SK-MEL-5 (cell line): ENCODE measurements around the gene KIF26B. TPM values are rescaled to one million over a fixed set of nuclear protein-coding genes. Genes with fewer than 3 reads are reported as not detected.

Source experiments
- DNase-seq: peaks from one replicate; pipeline ENCODE4 v3.0.0-alpha.2; 2016; ENCODE audit warnings: low read depth, low spot score
- in situ Hi-C: cut with HindIII; loops from 2 replicates; pipeline ENCODE4 v1.10.0; 2016; ENCODE audit warnings: low sequenced_read_pairs, high pct_unique_total_duplicates, low pct_unique_long_range_greater_than_20kb
- total RNA-seq: library from RNA; depleted of rRNA; stranded (reverse); fragments of >200 nt; shearing (Covaris generic); gene quantifications from 2 replicates; pipeline ENCODE4 v1.2.3, GENCODE V29; 2014

KIF26B gene
- total RNA-seq, 1 experiment from 2014 or later = 1.5 TPM

- in situ Hi-C loops = no loop called here
- DNase-seq = no peak
These were observed 308.8 kb downstream of the KIF26B start for GRCh38 chr1:245463392-245464165.

GRCh38 chr1:245464290-245464689 lies 309.5 kb downstream of the KIF26B start:
- in situ Hi-C loops = no loop called here
- DNase-seq = no peak

GRCh38 chr1:245465666-245466065 lies 310.9 kb downstream of the KIF26B start:
- DNase-seq = no peak
- in situ Hi-C loops = no loop called here

GRCh38 chr1:245466261-245466660 lies 311.5 kb downstream of the KIF26B start:
- in situ Hi-C loops = no loop called here
- DNase-seq = no peak

- in situ Hi-C loops = no loop called here
These were observed 313.0 kb downstream of the KIF26B start for GRCh38 chr1:245467804-245468203.

GRCh38 chr1:245469006-245469405 lies 314.2 kb downstream of the KIF26B start:
- in situ Hi-C loops = no loop called here

More at GRCh38 chr1:245467804-245468203, 313.0 kb downstream of the KIF26B start:
- no peak for DNase-seq

GRCh38 chr1:245469734-245470133 lies 314.9 kb downstream of the KIF26B start:
- no peak for DNase-seq
- in situ Hi-C loops = no loop called here

More at GRCh38 chr1:245469006-245469405, 314.2 kb downstream of the KIF26B start:
- no peak for DNase-seq

- in situ Hi-C loops = no loop called here
- no peak for DNase-seq
These were observed 320.3 kb downstream of the KIF26B start for GRCh38 chr1:245475126-245475525.

GRCh38 chr1:245475961-245476516 lies 321.3 kb downstream of the KIF26B start:
- DNase-seq = no peak
- in situ Hi-C loops = no loop called here

- in situ Hi-C loops = no loop called here
- no peak for DNase-seq
These were observed 323.2 kb downstream of the KIF26B start for GRCh38 chr1:245477941-245478340.

GRCh38 chr1:245480393-245481120 lies 325.8 kb downstream of the KIF26B start:
- in situ Hi-C loops = no loop called here
- no peak for DNase-seq

GRCh38 chr1:245481261-245481660 lies 326.5 kb downstream of the KIF26B start:
- DNase-seq = no peak
- in situ Hi-C loops = no loop called here

GRCh38 chr1:245483247-245483646 lies 328.5 kb downstream of the KIF26B start:
- in situ Hi-C loops = no loop called here
- no peak for DNase-seq

- DNase-seq = no peak
- in situ Hi-C loops = no loop called here
These were observed 329.4 kb downstream of the KIF26B start for GRCh38 chr1:245484176-245484575.

- in situ Hi-C loops = no loop called here
- no peak for DNase-seq
These were observed 331.2 kb downstream of the KIF26B start for GRCh38 chr1:245485996-245486395.

- in situ Hi-C loops = no loop called here
- no peak for DNase-seq
These were observed 332.1 kb downstream of the KIF26B start for GRCh38 chr1:245486775-245487470.

- in situ Hi-C loops = no loop called here
- DNase-seq = no peak
These were observed 333.8 kb downstream of the KIF26B start for GRCh38 chr1:245488346-245489129.
